HG02840 (cell line): ENCODE results near the gene ADAD2.
A peak's percentile ranks its signal among the peaks of the same experiment; 100 is the strongest.

ENCODE experiments used
- ATAC-seq: cut with Tn5 transposase; IDR thresholded peaks from one replicate; pipeline ENCODE4 v1.9.1; 2021; ENCODE audit warnings: mild to moderate bottlenecking, moderate library complexity, moderate number of reproducible peaks; ENCODE audit not compliant: unreplicated experiment, low FRiP score

Gene ADAD2

GRCh38 chr16:84176192-84177053 lies 14.5 kb upstream of the ADAD2 start:
- no peak for ATAC-seq

- ATAC-seq: no peak
Observed at GRCh38 chr16:84177741-84178073, 13.2 kb upstream of the ADAD2 start.

- no peak for ATAC-seq
Observed at GRCh38 chr16:84178146-84178765, 12.7 kb upstream of the ADAD2 start.

GRCh38 chr16:84178892-84179611 lies 11.9 kb upstream of the ADAD2 start:
- no peak for ATAC-seq

- ATAC-seq: no peak
Observed at GRCh38 chr16:84179612-84180320, 11.2 kb upstream of the ADAD2 start.

- ATAC-seq: no peak
Observed at GRCh38 chr16:84180519-84181140, 10.3 kb upstream of the ADAD2 start.

GRCh38 chr16:84181144-84181915 lies 9.6 kb upstream of the ADAD2 start:
- ATAC-seq: no peak

- ATAC-seq: no peak
Observed at GRCh38 chr16:84182104-84182503, 8.9 kb upstream of the ADAD2 start.

- ATAC-seq: no peak
Observed at GRCh38 chr16:84182680-84183571, 8.0 kb upstream of the ADAD2 start.

- no peak for ATAC-seq
Observed at GRCh38 chr16:84183572-84183875, 7.4 kb upstream of the ADAD2 start.

- no peak for ATAC-seq
Observed at GRCh38 chr16:84183911-84184591, 6.9 kb upstream of the ADAD2 start.

GRCh38 chr16:84184775-84185174 lies 6.2 kb upstream of the ADAD2 start:
- no peak for ATAC-seq

GRCh38 chr16:84186685-84187437 lies 4.1 kb upstream of the ADAD2 start, which contains the start of gene TAF1C:
Gene TAF1C (minus strand): TSS chr16:84187057. CDS start chr16:84184988, 2,069 bp downstream.
- peak; percentile 87 for ATAC-seq

GRCh38 chr16:84191466-84191865 lies 509 bp downstream of the ADAD2 start:
- no peak for ATAC-seq

GRCh38 chr16:84193480-84193879 lies 2.5 kb downstream of the ADAD2 start:
- no peak for ATAC-seq

- no peak for ATAC-seq
Observed at GRCh38 chr16:84194018-84194417, 3.1 kb downstream of the ADAD2 start.

GRCh38 chr16:84194470-84195200 lies 3.7 kb downstream of the ADAD2 start:
- ATAC-seq: no peak
